Ureter (tissue), 1 donor: Measurements from ENCODE around the gene F13A1. TPM values are rescaled to one million over a fixed set of nuclear protein-coding genes. Genes with fewer than 3 reads are reported as not detected.

Experiments used
- DNase-seq: peaks from one replicate; pipeline ENCODE4 v3.0.0-alpha.2; 2020; ENCODE audit warnings: low spot score
- total RNA-seq: library from RNA; stranded (reverse); gene quantifications from one replicate; pipeline ENCODE4 v1.2.4, GENCODE V29; 2023
- donor health status: DM: yes; HTN: yes; CAD: no.

The F13A1 gene
- total RNA-seq, 1 donor from 2014 or later: 61.0 TPM

DNA sequence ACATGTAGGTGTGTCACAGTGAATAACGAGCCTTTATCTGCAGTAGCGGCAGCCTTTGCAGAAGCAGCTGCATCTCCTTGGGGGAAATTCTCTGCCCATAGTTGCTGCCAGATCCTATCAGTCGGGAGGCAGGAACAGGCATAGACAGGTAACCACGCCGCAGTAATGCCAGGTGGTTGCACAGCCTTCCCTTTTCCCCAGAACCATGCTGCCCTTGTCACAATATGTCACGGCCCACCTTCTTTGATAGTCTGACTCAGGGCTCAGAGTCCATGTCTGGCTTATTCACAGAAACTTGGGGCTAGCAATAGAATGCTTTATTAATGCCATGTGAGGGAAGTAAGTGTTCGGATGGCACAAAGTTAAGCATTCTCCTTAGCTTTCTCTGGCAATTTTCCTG, 76.6 kb downstream of the F13A1 start:
- no peak for DNase-seq

GRCh38 chr6:6239598-6240581, 80.6 kb downstream of the F13A1 start:
- DNase-seq: no peak

DNA sequence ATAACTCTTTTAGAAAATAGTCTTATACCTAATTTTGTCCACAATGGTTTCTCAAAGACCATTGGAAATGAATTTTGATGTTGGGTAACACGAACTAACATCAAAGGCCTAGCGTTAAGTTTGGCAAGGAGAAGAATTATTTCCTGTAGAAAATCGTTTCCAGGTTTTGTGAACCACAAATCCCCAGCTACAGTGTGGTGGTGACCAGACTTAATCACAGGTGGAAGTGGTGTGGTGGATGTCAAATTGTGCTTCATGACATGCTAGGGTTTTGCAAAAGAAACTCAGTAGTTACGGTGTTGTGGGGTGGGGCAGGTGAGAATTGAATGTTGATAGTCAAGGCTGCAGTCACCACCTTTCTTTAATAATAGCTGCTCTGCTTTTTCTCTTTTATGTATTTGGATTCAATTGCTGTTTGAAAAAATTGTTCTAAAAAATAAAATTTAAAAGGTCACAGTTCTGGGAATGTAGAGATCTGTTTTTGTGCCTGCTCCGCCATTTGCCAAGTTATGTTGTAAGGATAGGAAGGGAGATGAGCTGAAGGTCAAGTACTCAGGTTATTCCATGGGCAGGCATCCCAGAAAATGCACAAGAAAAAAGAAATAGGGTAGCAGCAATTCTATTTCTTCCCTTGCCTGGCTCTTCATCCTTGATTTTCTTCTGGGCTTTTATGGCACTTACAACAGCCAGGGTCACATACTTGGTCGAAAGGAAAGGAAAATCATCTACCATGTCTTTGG, 83.6 kb downstream of the F13A1 start:
- DNase-seq: no peak

DNA sequence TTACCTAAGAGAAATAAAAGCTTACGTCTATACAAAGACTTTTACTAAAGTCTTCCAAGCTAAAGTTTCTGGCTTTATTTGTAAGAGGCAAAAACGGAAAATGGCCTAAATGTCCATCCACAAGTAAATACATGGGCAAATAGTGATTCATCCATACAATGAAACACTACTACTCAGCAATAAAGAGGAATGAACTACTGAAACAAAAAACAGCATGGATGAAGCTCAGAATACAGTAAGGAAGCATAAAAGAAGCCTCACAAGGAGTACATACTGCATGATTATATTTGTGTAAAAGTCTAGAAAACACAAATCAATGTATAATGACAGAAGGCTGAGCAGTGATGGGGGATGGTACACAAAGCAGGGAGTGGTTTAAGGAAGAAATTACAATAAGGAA, 84.7 kb downstream of the F13A1 start:
- no peak for DNase-seq

DNA sequence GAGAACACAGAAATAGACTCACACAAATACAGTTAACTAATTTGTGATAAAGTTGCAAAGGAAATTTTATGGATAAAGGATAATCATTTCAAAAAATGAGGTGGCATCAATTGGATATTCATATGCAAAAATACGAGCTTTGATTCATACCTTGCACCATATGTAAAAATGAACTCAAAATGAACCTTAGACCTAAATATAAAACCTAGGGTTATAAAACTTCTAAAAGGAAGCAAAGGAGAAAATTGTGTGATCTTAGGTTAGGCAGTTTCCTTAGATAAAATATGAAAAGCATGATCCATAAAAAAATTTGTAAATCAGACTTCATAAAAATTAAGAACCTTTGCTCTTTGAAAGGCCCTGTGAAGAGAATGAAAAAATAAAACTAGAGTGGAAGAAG, 85.5 kb downstream of the F13A1 start:
- DNase-seq: no peak

- no peak for DNase-seq
These were observed 90.2 kb downstream of the F13A1 start for GRCh38 chr6:6230286-6230685.

DNA sequence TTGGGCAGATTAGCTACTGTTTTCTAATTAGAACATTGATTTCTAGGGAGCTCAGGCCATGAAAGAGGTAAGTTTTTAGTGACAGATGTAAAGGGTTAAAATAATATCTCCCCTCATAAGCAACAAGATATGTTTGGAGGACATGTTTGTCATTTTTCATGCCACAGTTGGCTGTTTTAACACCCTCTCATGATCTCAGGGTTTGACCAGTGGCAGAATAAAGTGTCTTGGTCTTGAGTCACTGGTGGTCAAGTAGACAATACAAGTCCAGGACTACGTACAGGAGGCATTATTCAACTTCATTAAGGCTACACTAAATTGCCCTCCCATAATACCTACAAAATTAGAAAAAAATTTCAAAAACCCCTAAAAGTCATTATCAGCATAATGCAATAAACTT, 92.6 kb downstream of the F13A1 start:
- DNase-seq: no peak

DNA sequence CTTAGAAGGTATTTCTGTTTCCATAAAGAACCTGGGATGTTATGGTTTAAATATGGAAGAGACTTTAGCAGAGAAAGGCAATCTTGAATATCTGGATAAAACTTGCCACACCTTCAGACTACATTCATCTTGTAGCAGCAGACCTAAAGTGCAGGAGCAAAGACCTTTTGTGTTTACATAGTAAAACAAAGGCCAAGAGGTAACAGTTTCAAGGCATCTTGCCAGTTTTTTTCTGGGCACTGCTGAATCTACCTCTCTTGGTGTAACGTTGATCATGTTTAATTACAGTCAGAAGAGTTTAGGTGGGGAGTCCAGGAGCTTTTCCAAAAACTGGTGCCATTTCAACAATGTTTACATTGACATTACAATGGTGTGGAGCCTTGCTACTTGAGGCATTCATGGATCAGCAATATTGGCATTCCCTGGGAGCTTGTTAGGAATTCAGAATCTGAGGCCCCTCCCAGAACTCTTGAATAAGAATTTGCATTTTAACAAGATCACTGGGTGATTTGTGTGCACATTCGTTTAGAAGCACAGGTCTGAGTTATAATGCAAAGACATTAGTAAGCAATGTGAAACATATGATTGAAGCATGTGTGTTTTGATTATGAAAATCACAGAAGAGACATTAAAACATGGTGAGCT, 94.5 kb downstream of the F13A1 start:
- DNase-seq: no peak

GRCh38 chr6:6224933-6225486, 95.5 kb downstream of the F13A1 start:
- no peak for DNase-seq

DNA sequence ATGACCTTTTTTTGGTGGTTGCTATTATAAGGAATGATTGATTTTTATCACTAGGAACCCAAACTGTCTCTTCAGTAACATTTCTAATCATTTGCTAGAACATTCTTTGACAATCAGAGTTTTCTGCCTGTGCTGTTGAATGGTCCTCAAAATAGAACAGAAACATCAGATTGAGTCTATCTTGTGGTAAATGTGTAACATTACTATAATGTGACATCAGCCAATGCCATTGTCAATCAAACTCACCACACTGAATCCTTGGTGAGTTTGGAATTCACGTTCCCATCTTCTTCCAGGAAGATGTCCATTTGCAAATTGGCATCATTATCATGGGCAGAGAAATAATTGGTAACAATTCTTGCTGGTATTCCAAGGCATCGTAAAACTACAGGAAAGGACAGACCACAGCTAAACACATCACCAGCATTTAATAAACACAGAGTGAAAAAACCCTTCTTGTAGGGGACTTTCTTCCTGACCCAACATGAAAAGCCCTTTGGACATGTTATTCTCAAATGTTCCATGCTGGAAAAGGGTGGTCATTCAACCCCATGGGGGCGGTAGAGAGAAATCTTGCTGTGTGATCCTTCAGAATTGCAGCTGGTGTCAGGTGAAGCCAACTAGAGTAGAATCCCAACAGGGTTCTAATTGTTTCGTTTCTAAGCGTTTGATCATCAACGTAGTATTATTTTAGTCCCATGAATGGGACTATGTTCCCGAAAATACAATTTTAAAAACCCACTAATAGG, 98.5 kb downstream of the F13A1 start:
- no peak for DNase-seq

DNA sequence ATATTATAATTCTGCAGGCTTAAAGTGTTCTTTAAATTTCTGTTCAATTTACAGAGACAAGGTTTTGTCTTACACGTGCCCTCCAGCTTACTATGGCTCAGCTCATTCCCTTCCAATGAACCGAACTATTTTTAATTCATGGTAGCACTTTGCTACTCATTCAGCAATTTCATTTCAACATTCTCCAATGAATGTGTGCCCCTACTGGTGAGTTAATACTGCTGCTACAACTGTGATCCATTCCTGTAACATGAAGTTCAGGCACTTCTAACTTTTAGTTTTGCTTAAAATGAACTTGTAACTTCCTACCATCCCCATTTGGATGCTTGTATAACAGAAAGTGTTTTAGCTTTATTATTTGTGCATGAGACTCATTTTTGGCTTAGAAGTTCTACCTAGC, 99.7 kb downstream of the F13A1 start:
- no peak for DNase-seq

- DNase-seq: no peak
These were observed 100.7 kb downstream of the F13A1 start for GRCh38 chr6:6219716-6220115.

DNA sequence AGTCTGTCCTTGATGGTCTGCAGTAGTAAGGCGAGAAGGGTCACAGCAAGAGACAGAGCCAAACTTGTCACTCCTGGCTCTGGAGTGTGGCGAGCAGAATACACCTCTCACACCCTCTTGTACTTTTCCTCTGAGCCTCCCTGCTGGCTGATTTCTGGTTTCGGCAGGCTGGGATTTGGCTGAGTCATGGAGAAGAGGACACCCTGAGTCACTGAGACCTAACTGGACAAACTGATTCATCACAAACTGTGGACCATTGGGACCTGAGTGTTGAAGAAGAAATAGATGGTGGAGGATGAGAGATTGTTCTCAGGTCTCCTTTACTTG, 101.7 kb downstream of the F13A1 start:
- DNase-seq: no peak

- no peak for DNase-seq
These were observed 102.4 kb downstream of the F13A1 start for GRCh38 chr6:6217855-6218758.

- no peak for DNase-seq
These were observed 109.5 kb downstream of the F13A1 start for GRCh38 chr6:6210994-6211393.

DNA sequence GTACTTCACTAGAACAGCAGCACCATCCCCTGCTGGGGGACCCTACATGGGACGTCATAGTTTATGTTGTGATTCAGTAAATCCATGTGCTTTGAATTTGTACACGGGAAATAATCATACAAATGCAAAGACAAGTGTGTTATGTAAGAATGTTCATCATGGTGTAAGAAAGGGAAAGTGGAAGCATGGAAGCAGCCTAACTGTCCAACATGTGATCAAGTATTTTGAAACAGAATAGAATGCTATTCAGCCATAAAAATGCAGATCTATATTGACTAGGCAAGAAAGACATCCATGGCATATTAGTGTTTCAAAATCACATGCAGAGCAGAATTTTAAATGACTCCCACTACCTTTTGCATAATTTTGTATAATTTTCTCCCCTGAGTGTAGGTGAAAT, 117.6 kb downstream of the F13A1 start:
- DNase-seq: no peak

DNA sequence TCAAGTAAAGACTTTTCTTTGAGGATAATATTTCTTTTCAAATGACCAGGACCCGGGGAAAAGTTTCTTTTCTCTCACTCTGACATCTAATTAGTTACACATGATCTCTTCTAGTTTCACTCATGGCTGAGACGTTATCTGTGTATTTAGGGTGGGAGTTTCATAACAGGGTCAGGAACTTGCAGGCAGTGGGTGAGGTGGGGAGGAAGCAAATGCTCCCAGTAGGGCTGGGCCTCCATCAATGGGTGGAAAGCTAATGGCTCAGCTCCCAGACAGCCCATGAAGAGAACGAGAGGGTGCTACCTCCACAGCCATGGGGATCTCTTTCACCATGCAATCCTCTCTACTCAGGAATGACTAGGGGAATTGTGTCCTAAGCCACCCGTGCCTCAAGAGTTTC, 119.3 kb downstream of the F13A1 start:
- DNase-seq: no peak

DNA sequence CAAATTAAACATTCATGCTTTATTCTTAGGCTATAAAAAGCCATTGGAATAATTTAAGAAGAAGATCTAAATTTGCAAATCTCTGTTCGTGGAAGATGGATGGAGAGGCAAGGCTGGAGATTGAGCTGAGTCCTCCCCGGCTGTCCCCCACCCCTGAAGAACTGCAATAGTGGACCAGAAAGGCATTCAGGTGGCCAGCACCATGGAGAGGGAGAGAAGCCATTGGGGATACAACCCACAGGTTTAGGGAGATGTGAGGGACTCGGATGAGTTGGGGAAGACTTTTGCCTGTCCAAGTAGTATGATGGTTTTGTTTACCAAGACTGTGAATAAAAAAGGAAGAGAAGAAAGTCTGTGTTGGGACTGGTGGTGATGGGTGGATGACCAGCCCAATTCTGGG, 120.8 kb downstream of the F13A1 start:
- no peak for DNase-seq

GRCh38 chr6:6196762-6197161, 123.7 kb downstream of the F13A1 start:
- no peak for DNase-seq

DNA sequence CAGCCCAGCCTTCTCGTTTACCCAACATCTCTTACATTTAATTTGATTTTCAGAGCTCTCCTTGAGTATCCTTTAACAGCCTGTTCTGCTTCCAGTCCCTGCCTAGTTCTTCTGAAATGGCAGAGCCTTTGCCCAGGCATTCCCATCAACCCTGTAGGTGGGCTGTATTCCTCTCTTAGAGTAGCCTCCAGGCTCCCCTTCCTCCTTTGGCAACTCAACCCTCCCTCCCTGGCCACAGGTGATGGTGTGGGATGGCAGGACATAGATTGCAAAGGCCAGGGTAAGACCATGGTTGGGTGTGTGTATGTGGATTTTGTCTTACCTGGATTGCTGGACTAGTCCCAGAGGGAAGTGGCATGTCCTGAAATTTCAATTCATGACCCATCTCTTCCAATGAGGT, 125.4 kb downstream of the F13A1 start:
- no peak for DNase-seq
